NCI-H1092 treated with DMSO at 0.1 percent for 48 hours (cell line): ENCODE measurements around the gene TMEM131.
"Not testable (repeated sequence)": the region's sequence is repeated elsewhere in the genome, so short reads cannot be mapped to it uniquely, and the experiment has no call there.

Source experiments
- DNase-seq: peaks from one replicate; lab custom pipeline; 2025; lab: John Stamatoyannopoulos, UW

The TMEM131 gene

GRCh38 chr2:97911206-97911921, 84.4 kb downstream of the TMEM131 start:
- no peak for DNase-seq

DNA sequence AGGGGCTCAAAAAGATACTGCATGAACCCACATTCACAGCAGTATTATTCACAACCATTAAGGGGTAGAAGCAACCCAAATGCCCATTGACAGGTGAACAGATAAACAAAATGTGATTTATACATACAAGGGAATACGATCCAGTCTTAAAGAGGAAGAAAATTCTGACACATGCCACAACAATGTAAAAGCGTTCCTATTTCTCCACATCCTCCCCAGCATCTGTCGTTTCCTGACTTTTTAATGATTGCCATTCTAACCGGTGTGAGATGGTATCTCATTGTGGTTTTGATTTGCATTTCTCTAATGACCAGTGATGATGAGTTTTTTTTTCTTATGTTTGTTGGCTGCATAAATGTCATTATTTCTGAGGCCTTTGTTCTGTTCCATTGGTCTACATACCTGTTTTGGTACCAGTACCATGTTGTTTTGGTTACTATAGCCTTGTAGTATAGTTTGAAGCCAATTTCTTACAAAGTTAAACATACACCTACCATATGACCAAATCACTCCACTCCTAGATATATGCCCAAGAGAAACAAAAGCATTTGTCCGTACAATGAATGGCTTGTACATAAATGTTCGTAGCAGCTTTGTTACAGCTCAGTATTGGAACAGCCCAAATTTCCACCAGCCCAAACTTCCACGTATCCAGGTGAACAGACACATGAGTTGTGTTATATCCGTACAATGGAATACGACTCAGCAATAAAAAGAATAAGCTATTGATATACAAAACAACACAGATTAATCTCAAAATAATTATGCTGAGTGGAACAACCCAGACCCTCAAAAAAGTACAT, 85.1 kb downstream of the TMEM131 start:
- DNase-seq: no peak

- DNase-seq: no peak
Measured at GRCh38 chr2:97908208-97908676, 87.5 kb downstream of the TMEM131 start.

- DNase-seq: no peak
Measured at GRCh38 chr2:97907369-97908100, 88.2 kb downstream of the TMEM131 start.

DNA sequence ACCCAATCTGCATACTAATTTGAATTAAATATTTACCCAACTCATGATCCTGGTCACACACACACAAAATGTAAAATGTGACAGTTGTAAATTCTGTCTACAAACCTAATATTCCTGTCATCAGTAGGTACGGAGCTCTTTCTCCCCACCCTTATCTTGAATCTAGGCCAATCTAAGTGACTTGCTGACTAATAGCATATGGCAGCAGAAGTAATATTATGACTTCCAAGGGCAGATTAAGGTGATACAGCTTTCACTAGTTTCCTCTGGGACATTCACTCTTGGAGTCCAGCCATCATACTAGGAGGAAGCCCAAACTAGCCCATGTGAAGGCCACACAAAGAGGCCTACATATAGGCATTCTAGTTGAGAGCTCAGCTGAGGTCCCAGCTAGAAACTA, 89.4 kb downstream of the TMEM131 start:
- DNase-seq: no peak

DNA sequence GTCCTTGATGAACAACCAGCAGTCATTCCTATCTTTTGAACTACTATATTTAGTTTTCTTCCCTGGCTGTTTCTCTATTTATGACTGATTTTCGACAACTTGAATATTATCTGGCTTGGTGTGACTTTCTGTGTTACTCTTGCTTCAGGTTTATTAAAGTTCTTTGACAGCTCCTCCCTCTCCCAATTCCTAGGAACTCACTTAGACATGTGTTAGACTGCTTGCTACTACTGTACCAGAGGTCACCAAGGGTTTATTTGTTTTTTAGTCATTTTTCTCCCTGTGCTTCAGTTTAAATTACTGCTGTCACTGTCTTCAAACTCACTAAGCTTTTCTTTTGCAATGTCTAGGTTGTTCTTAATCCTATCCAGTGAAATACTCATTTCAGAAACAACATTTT, 90.5 kb downstream of the TMEM131 start:
- no peak for DNase-seq

DNA sequence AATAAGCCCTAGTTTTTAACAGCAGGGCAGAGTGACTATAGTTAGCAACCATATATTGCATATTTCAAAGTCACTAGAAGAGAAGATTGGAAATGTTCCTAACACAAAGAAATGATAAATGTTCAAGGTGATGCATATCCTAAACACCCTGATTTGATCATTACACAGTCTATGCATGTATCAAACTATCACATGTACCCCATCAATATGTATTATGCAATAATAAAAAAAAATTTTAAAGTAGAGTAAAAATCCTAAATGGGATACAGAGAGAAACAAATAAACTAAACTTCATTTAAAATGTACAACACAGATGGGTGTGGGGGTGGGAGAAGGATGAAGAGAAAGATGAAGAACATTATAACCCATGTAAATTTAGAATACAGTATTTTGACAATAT, 93.9 kb downstream of the TMEM131 start:
- DNase-seq: no peak

- DNase-seq: no peak
Measured at GRCh38 chr2:97900806-97901205, 94.9 kb downstream of the TMEM131 start.

GRCh38 chr2:97893042-97893441, 102.7 kb downstream of the TMEM131 start:
- DNase-seq: not testable (repeated sequence)

DNA sequence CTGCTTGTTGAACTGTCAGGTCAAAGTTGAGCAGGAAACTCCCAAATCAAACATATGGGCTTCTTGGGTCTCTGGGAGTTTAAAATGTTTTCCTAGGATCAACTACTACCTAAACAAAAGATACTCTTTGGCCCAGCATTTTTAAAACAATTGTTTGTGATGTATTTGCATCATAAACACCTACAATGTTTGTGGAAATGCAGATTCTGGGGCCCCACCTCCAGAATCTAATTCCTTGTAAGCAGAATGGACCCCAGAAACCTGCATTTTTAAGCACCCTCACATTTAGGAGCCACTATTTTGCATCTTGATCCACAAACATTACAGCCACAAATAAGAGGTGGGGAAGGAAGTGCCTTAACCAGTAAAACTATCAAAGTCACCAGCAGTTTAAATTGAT, 104.1 kb downstream of the TMEM131 start:
- DNase-seq: no peak

GRCh38 chr2:97889156-97889555, 106.6 kb downstream of the TMEM131 start:
- DNase-seq: no peak

DNA sequence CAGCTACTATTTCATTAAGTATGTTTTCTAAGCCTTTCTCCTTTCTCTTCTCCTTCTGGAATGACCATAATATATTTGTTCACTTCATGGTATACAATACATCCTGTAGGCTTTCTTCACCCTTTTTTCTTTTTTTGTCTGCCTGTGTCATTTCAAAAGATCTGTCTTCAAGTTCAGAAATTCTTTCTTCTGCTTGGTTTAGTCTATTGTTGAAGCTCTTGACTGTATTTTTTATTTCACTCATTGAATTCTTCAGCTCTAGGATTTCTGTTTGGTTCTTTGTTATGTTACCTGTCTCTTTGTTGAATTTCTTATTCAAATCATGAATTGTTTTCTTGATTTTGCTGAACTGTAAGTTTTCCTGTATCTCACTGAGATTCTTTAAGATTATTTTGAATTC, 109.9 kb downstream of the TMEM131 start:
- DNase-seq: no peak

DNA sequence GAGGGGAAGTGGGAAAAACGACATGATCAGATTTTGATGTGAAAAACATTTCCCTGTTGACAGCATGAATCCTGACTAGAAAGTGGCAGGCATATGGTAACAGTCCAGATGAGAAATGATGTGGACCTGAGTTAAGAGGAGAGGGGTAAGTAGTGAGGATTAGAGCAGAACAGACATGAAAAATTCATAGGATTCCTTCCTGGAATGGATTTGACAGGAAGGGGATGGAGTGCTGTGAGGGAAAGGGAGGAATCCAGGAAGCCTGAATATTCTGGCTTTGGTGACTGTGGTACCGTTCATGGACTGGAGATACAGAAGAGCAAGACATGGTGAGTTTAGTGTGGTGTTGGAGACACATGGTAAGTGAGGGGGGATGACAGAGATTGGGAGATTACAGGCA, 115.4 kb downstream of the TMEM131 start:
- DNase-seq: no peak

DNA sequence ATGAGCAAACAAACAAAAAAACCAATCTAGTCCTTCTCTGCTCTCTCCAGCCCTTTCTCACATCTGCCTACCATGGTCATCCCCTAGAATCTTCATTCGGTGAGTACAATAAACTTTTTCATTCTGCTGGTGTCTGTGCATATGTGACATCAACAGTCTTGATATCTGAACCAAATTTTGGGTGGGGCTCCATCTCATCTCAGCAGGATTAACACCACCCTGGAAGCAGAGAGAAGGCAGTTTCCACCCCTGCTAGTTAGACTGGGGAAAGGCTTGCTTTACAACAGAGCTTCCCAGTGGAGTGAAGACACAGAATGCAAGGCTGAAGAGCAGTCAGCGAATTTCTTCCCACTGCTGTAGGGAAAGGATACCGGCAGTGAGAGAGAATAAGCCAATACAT, 116.9 kb downstream of the TMEM131 start:
- no peak for DNase-seq

DNA sequence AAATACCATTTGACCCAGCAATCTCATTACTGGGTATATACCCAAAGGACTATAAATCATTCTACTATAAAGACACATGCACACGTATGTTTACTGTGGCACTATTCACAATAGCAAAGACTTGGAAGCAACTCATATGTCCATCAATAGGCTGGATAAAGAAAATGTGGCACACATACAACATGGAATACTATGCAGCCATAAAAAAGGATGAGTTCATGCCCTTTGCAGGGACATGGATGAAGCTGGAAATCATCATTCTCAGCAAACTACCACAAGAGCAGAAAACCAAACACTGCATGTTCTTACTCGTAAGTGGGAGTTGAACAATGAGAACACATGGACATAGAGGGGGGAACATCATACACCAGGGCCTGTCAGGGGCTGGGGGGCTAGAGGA, 117.4 kb downstream of the TMEM131 start:
- not testable (repeated sequence) for DNase-seq

- no peak for DNase-seq
Measured at GRCh38 chr2:97871096-97871780, 124.5 kb downstream of the TMEM131 start.

GRCh38 chr2:97870396-97870843, 125.3 kb downstream of the TMEM131 start:
- no peak for DNase-seq

GRCh38 chr2:97869722-97870346, 125.9 kb downstream of the TMEM131 start:
- no peak for DNase-seq

GRCh38 chr2:97868986-97869721, 126.6 kb downstream of the TMEM131 start:
- no peak for DNase-seq

DNA sequence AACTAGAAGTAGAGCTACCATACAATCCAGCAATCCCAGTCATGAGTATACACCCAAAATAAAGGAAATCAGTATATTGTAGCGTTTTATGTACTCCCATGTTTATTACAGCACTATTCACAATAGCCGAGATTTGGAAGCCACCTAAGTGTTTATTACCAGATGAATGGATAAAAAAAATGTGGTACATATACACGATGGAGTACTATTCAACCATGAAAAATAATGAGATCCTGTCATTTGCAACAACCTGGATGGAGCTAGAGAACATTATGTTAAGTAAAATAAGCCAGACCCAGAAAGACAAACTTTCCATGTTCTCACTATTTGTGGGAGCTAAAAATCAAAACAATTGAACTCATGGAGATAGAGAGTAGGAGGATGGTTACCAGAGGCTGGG, 131.9 kb downstream of the TMEM131 start:
- DNase-seq: no peak

DNA sequence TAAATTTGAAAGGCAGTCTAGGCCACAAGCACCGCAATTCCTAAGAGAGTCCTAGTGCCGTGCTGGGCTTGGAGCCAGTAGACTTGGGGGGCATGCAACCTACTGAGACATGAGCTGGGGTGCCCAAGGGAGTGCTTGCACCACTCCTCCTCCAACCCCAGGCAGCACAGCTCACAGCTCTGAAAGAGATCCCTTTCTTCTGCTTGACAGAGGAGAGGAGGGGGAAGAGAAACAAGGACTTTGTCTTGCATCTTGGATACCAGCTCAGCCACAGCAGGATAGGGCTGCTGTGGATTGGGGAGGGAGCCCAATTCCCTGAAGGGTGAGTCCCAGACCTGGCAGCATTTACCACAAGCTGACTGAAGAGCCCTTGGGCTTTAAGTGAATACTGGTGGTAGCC, 134.6 kb downstream of the TMEM131 start:
- DNase-seq: no peak
